Prostate gland (tissue), 2 donors: Measurements from ENCODE around the gene NUAK1.

Experiments
- CTCF ChIP-seq, 4 experiments: fragments of 200-600 bp in 2 of 4; fragments of 450-650 bp in 2 of 4; sonication (generic) in 2 of 4; IDR thresholded peaks; 1 replicate in 3 of 4; 2 replicates in 1 of 4; pipeline ENCODE4 v1.5.1; 2016 to 2019; ENCODE audit warnings: antibody characterized with exemption in 4 of 4, mild to moderate bottlenecking in 2 of 4, moderate library complexity in 2 of 4
- POLR2AphosphoS5 ChIP-seq: sonication (generic); formaldehyde crosslinking; IDR thresholded peaks from one replicate; pipeline ENCODE4 v1.6.1; 2017; ENCODE audit warnings: antibody characterized with exemption

GRCh38 chr12:106015646-106016045 lies 123.1 kb downstream of the NUAK1 start:
- no peak for TF ChIP-seq CTCF (IDR thresholded peaks at IDR 0.05)
- no peak for TF ChIP-seq POLR2AphosphoS5
